ENCODE measurements around the gene HMOX1. TPM values are rescaled to one million over a fixed set of nuclear protein-coding genes. Genes with fewer than 3 reads are reported as not detected.

The HMOX1 gene
- total RNA-seq, 2 donors from 2014 or later, result 31.0 to 50.3 TPM

- Histone ChIP-seq H3K27me3 (no peaks in the 10 kb centered on the region), H3K27ac (no peak overlapping the region), H3K4me1 (no peaks in the 10 kb centered on the region), H3K4me3 (no peak overlapping the region), H3K36me3 (no peaks in the 10 kb centered on the region), H3K9me3 (no peaks in the 10 kb centered on the region), H3K9ac (ENCODE audit: low read depth in 2 of 2, low read length in 2 of 2) (no peak overlapping the region)
- intact Hi-C loops (cut with DNase I), result no loop called here
- no peak for TF ChIP-seq CTCF (IDR thresholded peaks at IDR 0.05)
- no peak for DNase-seq
These were observed 38.9 kb downstream of the HMOX1 start for GRCh38 chr22:35419756-35420155.

GRCh38 chr22:35421121-35421520, 40.2 kb downstream of the HMOX1 start:
- no peak overlapping the region for H3K4me3 ChIP-seq
- H3K4me1 ChIP-seq, result no peaks in the 10 kb centered on the region
- no peak overlapping the region for H3K9ac ChIP-seq (ENCODE audit: low read depth in 2 of 2, low read length in 2 of 2)
- intact Hi-C loops (cut with DNase I), result no loop called here
- H3K36me3 ChIP-seq, result no peaks in the 10 kb centered on the region
- TF ChIP-seq CTCF (IDR thresholded peaks at IDR 0.05), result no peak
- no peak for DNase-seq
- H3K9me3 ChIP-seq, result no peaks in the 10 kb centered on the region
- no peak overlapping the region for H3K27ac ChIP-seq
- no peaks in the 10 kb centered on the region for H3K27me3 ChIP-seq

GRCh38 chr22:35422145-35422544, 41.2 kb downstream of the HMOX1 start:
- H3K4me1 ChIP-seq, result no peaks in the 10 kb centered on the region
- no peak overlapping the region for H3K9ac ChIP-seq (ENCODE audit: low read depth in 2 of 2, low read length in 2 of 2)
- H3K36me3 ChIP-seq, result no peaks in the 10 kb centered on the region
- no peak overlapping the region for H3K4me3 ChIP-seq
- intact Hi-C loops (cut with DNase I), result no loop called here
- no peak for TF ChIP-seq CTCF (IDR thresholded peaks at IDR 0.05)
- no peak overlapping the region for H3K27ac ChIP-seq
- DNase-seq, result no peak
- no peaks in the 10 kb centered on the region for H3K9me3 ChIP-seq
- no peaks in the 10 kb centered on the region for H3K27me3 ChIP-seq

- DNase-seq, result no peak
- no peak for TF ChIP-seq CTCF (IDR thresholded peaks at IDR 0.05)
- no peak overlapping the region for H3K9ac ChIP-seq (ENCODE audit: low read depth in 2 of 2, low read length in 2 of 2)
- H3K9me3 ChIP-seq, result no peaks in the 10 kb centered on the region
- no peak overlapping the region for H3K27ac ChIP-seq
- no peaks in the 10 kb centered on the region for H3K27me3 ChIP-seq
- intact Hi-C loops (cut with DNase I), result no loop called here
- H3K4me1 ChIP-seq, result no peaks in the 10 kb centered on the region
- H3K4me3 ChIP-seq, result no peak overlapping the region
- no peaks in the 10 kb centered on the region for H3K36me3 ChIP-seq
These were observed 42.0 kb downstream of the HMOX1 start for GRCh38 chr22:35422936-35423335.

- TF ChIP-seq CTCF (IDR thresholded peaks at IDR 0.05), result no peak
- no peaks in the 10 kb centered on the region for H3K36me3 ChIP-seq
These were observed 43.2 kb downstream of the HMOX1 start for GRCh38 chr22:35424081-35424480.

GRCh38 chr22:35424761-35425160, 43.9 kb downstream of the HMOX1 start:
- TF ChIP-seq CTCF (IDR thresholded peaks at IDR 0.05), result no peak
- H3K4me3 ChIP-seq, result no peak overlapping the region
- H3K4me1 ChIP-seq, result no peaks in the 10 kb centered on the region
- H3K27ac ChIP-seq, result no peak overlapping the region
- H3K36me3 ChIP-seq, result no peaks in the 10 kb centered on the region
- H3K9me3 ChIP-seq, result no peaks in the 10 kb centered on the region
- intact Hi-C loops (cut with DNase I), result no loop called here
- no peaks in the 10 kb centered on the region for H3K27me3 ChIP-seq
- no peak overlapping the region for H3K9ac ChIP-seq (ENCODE audit: low read depth in 2 of 2, low read length in 2 of 2)
- DNase-seq, result no peak

More at GRCh38 chr22:35424081-35424480, 43.2 kb downstream of the HMOX1 start:
- H3K27ac ChIP-seq, result no peak overlapping the region
- H3K4me3 ChIP-seq, result no peak overlapping the region
- H3K9ac ChIP-seq (ENCODE audit: low read depth in 2 of 2, low read length in 2 of 2), result no peak overlapping the region
- no peaks in the 10 kb centered on the region for H3K9me3 ChIP-seq
- no peaks in the 10 kb centered on the region for H3K27me3 ChIP-seq
- intact Hi-C loops (cut with DNase I), result no loop called here
- no peaks in the 10 kb centered on the region for H3K4me1 ChIP-seq
- no peak for DNase-seq
